Muscle of leg (tissue), 11 donors: ENCODE measurements around the gene ZNF764. TPM values are rescaled to one million over a fixed set of nuclear protein-coding genes. Genes with fewer than 3 reads are reported as not detected.
A peak's percentile ranks its signal among the peaks of the same experiment; 100 is the strongest.
"Not testable (repeated sequence)": the region's sequence is repeated elsewhere in the genome, so short reads cannot be mapped to it uniquely, and the experiment has no call there.

ENCODE experiments used
- DNase-seq: peaks from one replicate; pipeline ENCODE4 v3.0.0; 2013
- H3K27ac ChIP-seq: one replicate; pipeline ENCODE4 v1.5.1; 2013; ENCODE audit warnings: mild to moderate bottlenecking, low read length, control low read depth
- H3K27me3 ChIP-seq: one replicate; pipeline ENCODE4 v1.6.1; 2013; ENCODE audit warnings: low read length; ENCODE audit not compliant: control insufficient read depth, insufficient read depth
- H3K36me3 ChIP-seq: one replicate; pipeline ENCODE4 v1.6.1; 2013; ENCODE audit warnings: low read length; ENCODE audit not compliant: control insufficient read depth, insufficient read depth
- H3K4me1 ChIP-seq: one replicate; pipeline ENCODE4 v1.6.1; 2013; ENCODE audit warnings: low read length; ENCODE audit not compliant: control insufficient read depth, insufficient read depth
- H3K4me3 ChIP-seq: one replicate; pipeline ENCODE4 v1.5.1; 2013; ENCODE audit warnings: low read length, control low read depth
- H3K9me3 ChIP-seq: replicated peaks from 2 replicates; pipeline ENCODE4 v1.6.1; 2013; ENCODE audit warnings: low read depth, low read length; ENCODE audit not compliant: control insufficient read depth
- WGBS: methylation state at CpG from one replicate; pipeline ENCODE4 v1.1.5; 2013; ENCODE audit warnings: missing lambda C conversion rate; ENCODE audit not compliant: insufficient coverage; 5-methylcytosine and 5-hydroxymethylcytosine counted together
- polyA plus RNA-seq, 8 donors: library from polyadenylated mRNA; unstranded; fragments of 120-200 nt; gene quantifications; one replicate each; pipeline versions ENCODE4 v1.2.1 to v1.2.3, GENCODE V29; 2013; ENCODE audit warnings: inconsistent platforms in 1 of 8, low replicate concordance in 1 of 8; ENCODE audit not compliant: insufficient read length in 8 of 8, insufficient read depth in 1 of 8
- total RNA-seq: library from RNA; stranded (reverse); fragments of 120-200 nt; gene quantifications from one replicate; pipeline ENCODE4 v1.2.4, GENCODE V29; 2013

The ZNF764 gene
- total and polyA plus RNA-seq, 9 donors, result 5.2 to 9.7 (median 7.9) TPM

- Histone ChIP-seq H3K9me3 (no peaks in the 10 kb centered on the region), H3K27ac (no peak overlapping the region), H3K36me3 (peaks cover 3% of the 10 kb centered on the region), H3K4me3 (no peak overlapping the region), H3K27me3 (peaks cover 3% of the 10 kb centered on the region), H3K4me1 (no peaks in the 10 kb centered on the region)
- WGBS, result 73% methylated on average over 5 of the region's 8 CpGs
- no peak for DNase-seq
These were observed 9.5 kb downstream of the ZNF764 start for GRCh38 chr16:30548416-30549253.

GRCh38 chr16:30546115-30546514 is 12.1 kb downstream of the ZNF764 start:
- Histone ChIP-seq H3K4me1 (peaks cover 6% of the 10 kb centered on the region), H3K27me3 (peaks cover 4% of the 10 kb centered on the region), H3K9me3 (no peaks in the 10 kb centered on the region), H3K4me3 (no peak overlapping the region), H3K27ac (no peak overlapping the region), H3K36me3 (no peaks in the 10 kb centered on the region)
- no peak for DNase-seq
- 70% methylated on average over 8 of the region's 8 CpGs for whole genome bisulfite sequencing

GRCh38 chr16:30543067-30543466 is 15.1 kb downstream of the ZNF764 start:
- Histone ChIP-seq H3K27me3 (peaks cover 4% of the 10 kb centered on the region), H3K9me3 (no peaks in the 10 kb centered on the region), H3K36me3 (no peaks in the 10 kb centered on the region), H3K4me3 (no peak overlapping the region), H3K27ac (no peak overlapping the region), H3K4me1 (peaks cover 7% of the 10 kb centered on the region)
- no peak for DNase-seq
- WGBS, result 68% methylated on average over 4 of the region's 5 CpGs

- Histone ChIP-seq H3K4me1 (peaks cover 7% of the 10 kb centered on the region), H3K36me3 (no peaks in the 10 kb centered on the region), H3K27ac (peak overlapping the region; percentile 42), H3K4me3 (no peak overlapping the region), H3K27me3 (peaks cover 4% of the 10 kb centered on the region), H3K9me3 (no peaks in the 10 kb centered on the region)
- WGBS, result 55% methylated on average over 2 of the region's 10 CpGs
- peak; percentile 59 for DNase-seq
These were observed 16.5 kb downstream of the ZNF764 start for GRCh38 chr16:30541502-30542329.

- H3K27me3 ChIP-seq, H3K9me3 ChIP-seq, DNase-seq, H3K4me3 ChIP-seq, H3K4me1 ChIP-seq, H3K36me3 ChIP-seq: not testable (repeated sequence)
- peak overlapping the region; percentile 42 for H3K27ac ChIP-seq
- WGBS, result 70% methylated on average over 4 of the region's 9 CpGs
These were observed 17.2 kb downstream of the ZNF764 start for GRCh38 chr16:30540916-30541464.

GRCh38 chr16:30539986-30540526 is 18.1 kb downstream of the ZNF764 start:
- not testable (repeated sequence) for H3K9me3 ChIP-seq, H3K27me3 ChIP-seq, DNase-seq, H3K4me3 ChIP-seq, H3K27ac ChIP-seq, H3K36me3 ChIP-seq
- 91% methylated on average over 10 of the region's 13 CpGs for WGBS
- H3K4me1 ChIP-seq, result peaks cover 16% of the 10 kb centered on the region

DNA sequence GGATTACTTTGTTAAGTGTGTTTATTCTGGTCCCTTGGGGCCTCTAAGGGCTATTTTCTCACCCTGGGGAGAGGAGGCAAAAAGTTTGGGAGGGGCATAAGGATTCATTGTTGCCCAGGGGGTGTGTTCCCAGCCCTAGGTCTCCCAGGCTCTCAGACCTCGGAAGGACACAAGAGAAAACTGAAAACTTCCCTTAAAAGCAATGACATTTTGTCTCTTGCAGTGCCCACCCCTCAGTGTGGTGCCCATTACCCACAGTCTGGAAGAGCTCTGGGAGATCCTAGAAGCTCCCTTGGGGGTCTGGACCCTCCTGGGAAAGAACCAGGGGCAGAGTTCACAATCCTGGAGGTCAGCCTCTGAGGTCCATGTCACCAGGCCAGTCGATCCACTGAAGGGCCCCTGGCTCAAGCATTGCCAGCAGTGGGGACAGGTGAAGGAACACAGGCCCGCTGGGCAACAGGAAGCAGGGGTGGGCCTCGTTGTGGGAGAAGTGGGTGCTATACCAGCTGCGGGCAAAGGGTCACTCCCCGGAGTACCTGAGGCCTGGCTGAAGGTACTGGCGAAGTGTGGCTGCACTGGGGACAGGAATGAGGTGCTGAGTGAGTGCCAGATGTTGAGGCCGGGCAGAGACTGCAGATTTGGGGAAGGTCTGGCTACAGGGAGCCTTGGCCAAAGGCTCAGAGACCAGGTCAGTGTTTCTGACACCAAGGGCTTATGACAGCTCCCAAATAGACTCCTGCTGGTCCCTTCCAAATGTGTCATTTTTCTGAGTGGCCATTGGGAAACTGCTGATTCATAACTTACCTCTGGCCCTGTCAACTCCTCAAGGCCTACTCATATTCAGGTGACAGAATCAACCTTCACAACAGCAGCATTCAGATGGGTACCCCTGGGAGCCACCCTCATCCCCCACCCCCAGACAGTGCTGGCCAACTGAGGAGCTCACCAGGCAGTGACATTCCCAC is 18.9 kb downstream of the ZNF764 start:
- H3K4me1 ChIP-seq, result peaks cover 16% of the 10 kb centered on the region
- no peaks in the 10 kb centered on the region for H3K9me3 ChIP-seq
- no peak for DNase-seq
- no peak overlapping the region for H3K27ac ChIP-seq
- 80% methylated on average over 6 of the region's 8 CpGs for WGBS
- H3K27me3 ChIP-seq, result peaks cover 4% of the 10 kb centered on the region
- no peak overlapping the region for H3K4me3 ChIP-seq
- H3K36me3 ChIP-seq, result no peaks in the 10 kb centered on the region

DNA sequence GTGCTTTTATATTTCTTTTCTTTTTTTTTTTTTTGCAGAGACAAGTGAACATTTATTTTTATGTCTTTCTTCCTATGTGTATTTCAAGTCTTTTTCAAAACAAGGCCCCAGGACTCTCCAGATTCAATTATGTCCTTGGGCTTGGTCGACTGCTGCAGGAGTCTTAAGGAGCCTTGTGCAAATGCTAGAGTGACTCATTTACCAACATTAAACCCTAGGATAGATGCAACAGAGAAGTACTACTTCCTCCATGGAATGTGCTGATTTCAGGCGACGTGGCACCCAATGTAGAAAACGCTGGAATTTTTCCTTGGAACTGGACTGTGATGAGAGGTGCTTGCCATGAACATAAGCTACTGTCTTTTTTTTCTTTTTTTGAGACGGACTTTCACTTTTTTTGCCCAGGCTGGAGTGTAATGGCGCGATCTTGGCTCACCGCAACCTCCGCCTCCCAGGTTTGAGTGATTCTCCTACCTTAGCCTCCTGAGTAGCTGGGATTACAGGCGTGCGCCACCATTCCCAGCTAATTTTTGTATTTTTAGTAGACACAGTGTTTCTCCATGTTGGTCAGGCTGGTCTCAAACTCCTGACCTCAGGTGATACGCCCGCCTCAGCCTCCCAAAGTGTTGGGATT is 21.7 kb downstream of the ZNF764 start:
- DNase-seq, H3K27me3 ChIP-seq, H3K9me3 ChIP-seq, H3K4me3 ChIP-seq: not testable (repeated sequence)
- Histone ChIP-seq H3K4me1 (peaks cover 26% of the 10 kb centered on the region), H3K27ac (peak overlapping the region; percentile 98), H3K36me3 (peaks cover 18% of the 10 kb centered on the region)
- no CpG with 5 or more reads among the region's 13 CpGs for WGBS

- H3K4me3 ChIP-seq, result peak overlapping the region; percentile 93
- no peaks in the 10 kb centered on the region for H3K27me3 ChIP-seq
- peaks cover 21% of the 10 kb centered on the region for H3K4me1 ChIP-seq
- peaks cover 25% of the 10 kb centered on the region for H3K36me3 ChIP-seq
- H3K27ac ChIP-seq, result peak overlapping the region; percentile 98
- peak; percentile 90 for DNase-seq
- H3K9me3 ChIP-seq, result no peaks in the 10 kb centered on the region
- WGBS, result 2% methylated on average over 7 of the region's 12 CpGs
These were observed 22.4 kb downstream of the ZNF764 start for GRCh38 chr16:30535777-30536190.
